WTC11 (cell line): Measurements from ENCODE around the gene CST9. TPM values are rescaled to one million over a fixed set of nuclear protein-coding genes. Genes with fewer than 3 reads are reported as not detected.
A peak's percentile ranks its signal among the peaks of the same experiment; 100 is the strongest.

Experiments used
- ATAC-seq: fragments of 200-7000 bp; cut with Tn5 transposase; 2 replicates; pipeline ENCODE4 v1.10.0; 2021; ENCODE audit warnings: mild to moderate bottlenecking, moderate library complexity
- CTCF ChIA-PET: fragments of 300-600 bp; sonication (Branson Sonifier 250); formaldehyde crosslinking; loops from one replicate; lab custom pipeline; 2021; ENCODE audit warnings: antibody characterized with exemption; lab: Charles Lee
- POLR2A ChIA-PET: fragments of 350-600 bp; sonication (Branson Sonifier 250); formaldehyde crosslinking; loops from one replicate; lab custom pipeline; 2021; ENCODE audit warnings: antibody characterized with exemption; lab: Charles Lee
- DNase-seq: peaks from one replicate; pipeline ENCODE4 v3.0.0; 2021; ENCODE audit warnings: low spot score
- H3K27ac Mint-ChIP-seq: 2 replicates; pipeline ENCODE4 v1.8.0; 2021; ENCODE audit warnings: mixed read lengths
- H3K27me3 Mint-ChIP-seq: 2 replicates; pipeline ENCODE4 v1.8.0; 2021; ENCODE audit warnings: low read depth, mild to moderate bottlenecking, moderate library complexity, mixed read lengths
- H3K36me3 Mint-ChIP-seq: 2 replicates; pipeline ENCODE4 v1.8.0; 2021; ENCODE audit warnings: mixed read lengths
- H3K4me1 Mint-ChIP-seq: 2 replicates; pipeline ENCODE4 v1.8.0; 2022; ENCODE audit warnings: mixed read lengths
- H3K4me3 Mint-ChIP-seq: 2 replicates; pipeline ENCODE4 v1.8.0; 2021; ENCODE audit warnings: mild to moderate bottlenecking, moderate library complexity, mixed read lengths
- H3K9me3 Mint-ChIP-seq: 2 replicates; pipeline ENCODE4 v1.8.0; 2021; ENCODE audit warnings: mixed read lengths
- AR ChIP-seq: fragments of 250-450 bp; sonication (Bioruptor Pico); IDR thresholded peaks from 2 replicates; pipeline ENCODE4 v1.9.0; 2021; ENCODE audit warnings: mild to moderate bottlenecking
- CDX4 ChIP-seq: fragments of 250-450 bp; sonication (Bioruptor Pico); IDR thresholded peaks from 2 replicates; pipeline ENCODE4 v1.9.0; 2021; ENCODE audit warnings: moderate library complexity, mild to moderate bottlenecking, inconsistent platforms, borderline replicate concordance
- CREB1 ChIP-seq: sonication (generic); formaldehyde crosslinking; IDR thresholded peaks from 2 replicates; pipeline ENCODE4 v1.8.0; 2023; ENCODE audit warnings: mild to moderate bottlenecking, missing genetic modification reagents
- EMX1 ChIP-seq: fragments of 250-450 bp; sonication (Bioruptor Pico); IDR thresholded peaks from 2 replicates; pipeline ENCODE4 v1.8.0; 2021; ENCODE audit warnings: mild to moderate bottlenecking
- GRHL2 ChIP-seq: fragments of 250-450 bp; sonication (Bioruptor Pico); IDR thresholded peaks from 2 replicates; pipeline ENCODE4 v1.8.0; 2022; ENCODE audit warnings: mild to moderate bottlenecking, moderate library complexity; ENCODE audit not compliant: insufficient replicate concordance, severe bottlenecking
- GTF2I ChIP-seq: fragments of 250-450 bp; sonication (Bioruptor Pico); conservative IDR thresholded peaks from 2 replicates; pipeline ENCODE4 v1.4.0; 2021; ENCODE audit warnings: mild to moderate bottlenecking
- JAZF1 ChIP-seq: fragments of 250-450 bp; sonication (Bioruptor Pico); IDR thresholded peaks from 2 replicates; pipeline ENCODE4 v1.9.0; 2021; ENCODE audit warnings: moderate library complexity, mild to moderate bottlenecking, inconsistent platforms
- KAT7 ChIP-seq: sonication (generic); formaldehyde crosslinking; IDR thresholded peaks from 2 replicates; pipeline ENCODE4 v1.8.1; 2023; ENCODE audit warnings: missing genetic modification reagents, mild to moderate bottlenecking, borderline replicate concordance
- PREB ChIP-seq: sonication (generic); formaldehyde crosslinking; IDR thresholded peaks from 2 replicates; pipeline ENCODE4 v1.8.1; 2022; ENCODE audit warnings: mild to moderate bottlenecking, missing genetic modification reagents, moderate library complexity, borderline replicate concordance
- TP53 ChIP-seq: sonication (generic); formaldehyde crosslinking; IDR thresholded peaks from 2 replicates; pipeline ENCODE4 v1.8.1; 2023; ENCODE audit warnings: mild to moderate bottlenecking, missing genetic modification reagents
- ZNF219 ChIP-seq: sonication (generic); formaldehyde crosslinking; IDR thresholded peaks from 2 replicates; pipeline ENCODE4 v1.8.0; 2023; ENCODE audit warnings: missing genetic modification reagents, mild to moderate bottlenecking, borderline replicate concordance
- ZNF423 ChIP-seq: fragments of 250-450 bp; sonication (Bioruptor Pico); IDR thresholded peaks from 2 replicates; pipeline ENCODE4 v2.1.2; 2022; ENCODE audit warnings: mild to moderate bottlenecking, moderate library complexity
- ZNF512 ChIP-seq: sonication (generic); formaldehyde crosslinking; IDR thresholded peaks from 2 replicates; pipeline ENCODE4 v1.8.1; 2022; ENCODE audit warnings: missing genetic modification reagents, borderline replicate concordance
- ZSCAN18 ChIP-seq: fragments of 250-450 bp; sonication (Bioruptor Pico); IDR thresholded peaks from 2 replicates; pipeline ENCODE4 v2.1.2; 2022; ENCODE audit warnings: mild to moderate bottlenecking, moderate library complexity
- total RNA-seq: library from RNA; stranded (reverse); gene quantifications from 3 replicates; pipeline ENCODE4 v1.2.3, GENCODE V29; 2021

Gene CST9
- total RNA-seq, 1 experiment from 2014 or later = not detected

- Mint-ChIP-seq H3K9me3 (no peaks in the 10 kb centered on the region; the same call in 1 of the 2 replicates), H3K4me3 (no peak overlapping the region), H3K27me3 (peaks cover 4% of the 10 kb centered on the region; the same call in 1 of the 2 replicates), H3K4me1 (peaks cover 12% of the 10 kb centered on the region), H3K27ac (0 out of 2 replicates have a peak overlapping the region, but pooled peaks have one; percentile 45), H3K36me3 (no peaks in the 10 kb centered on the region)
- POLR2A ChIA-PET = no interaction called here
- no peak for ATAC-seq
- no peak for DNase-seq
- CTCF ChIA-PET = interaction anchor here (2.0 to 2.5 kb wide), 2 partner anchors 15 to 212 kb away, joined by 7 to 12 read pairs; no protein-coding TSS in a partner anchor
- TF ChIP-seq PREB (CRISPR knock-in tag) = no peak
- TF ChIP-seq TP53 (CRISPR knock-in tag) = no peak
- no peak for TF ChIP-seq EMX1 (CRISPR knock-in tag)
- TF ChIP-seq ZNF219 (CRISPR knock-in tag) = no peak
- TF ChIP-seq ZNF423 (CRISPR knock-in tag) = no peak
- TF ChIP-seq JAZF1 (CRISPR knock-in tag) = no peak
- TF ChIP-seq ZSCAN18 (CRISPR knock-in tag) = no peak
- no peak for TF ChIP-seq ZNF512 (CRISPR knock-in tag)
- TF ChIP-seq GRHL2 (CRISPR knock-in tag) = no peak
- TF ChIP-seq AR (CRISPR knock-in tag) = no peak
- TF ChIP-seq CDX4 (CRISPR knock-in tag) = no peak
- TF ChIP-seq KAT7 (CRISPR knock-in tag) = no peak
Observed at GRCh38 chr20:23653400-23653938, 47.8 kb upstream of the CST9 start.

GRCh38 chr20:23652926-23653325 lies 47.2 kb upstream of the CST9 start:
- TF ChIP-seq CREB1 (CRISPR knock-in tag) = no peak
- no peak for TF ChIP-seq ZNF219 (CRISPR knock-in tag)
- no peak for TF ChIP-seq GTF2I (CRISPR knock-in tag)
- ATAC-seq (no peak), DNase-seq (no peak)
- Mint-ChIP-seq H3K27ac (no peak overlapping the region), H3K4me1 (peaks cover 12% of the 10 kb centered on the region), H3K4me3 (no peak overlapping the region), H3K36me3 (no peaks in the 10 kb centered on the region), H3K27me3 (peaks cover 4% of the 10 kb centered on the region; the same call in 1 of the 2 replicates), H3K9me3 (no peaks in the 10 kb centered on the region; the same call in 1 of the 2 replicates)
- ChIA-PET CTCF (interaction anchor here (2.0 to 2.5 kb wide), 2 partner anchors 16 to 211 kb away, joined by 7 to 12 read pairs; no protein-coding TSS in a partner anchor), POLR2A (no interaction called here)
